Measurements from ENCODE around the gene TRABD2B. TPM values are rescaled to one million over a fixed set of nuclear protein-coding genes. Genes with fewer than 3 reads are reported as not detected.

Gene TRABD2B
- total RNA-seq, 1 experiment from 2014 or later: 10.3 TPM

- TF ChIP-seq AR (CRISPR knock-in tag; IDR thresholded peaks at IDR 0.05): no peak
- no peak for TF ChIP-seq ZNF396 (CRISPR knock-in tag; IDR thresholded peaks at IDR 0.05; ENCODE audit: borderline replicate concordance)
- TF ChIP-seq ZMAT4 (CRISPR knock-in tag; IDR thresholded peaks at IDR 0.05): no peak
These were observed 218.9 kb downstream of the TRABD2B start (continued) for GRCh38 chr1:47778280-47778679.

- H3K4me1 Mint-ChIP-seq: peaks cover 16% of the 10 kb centered on the region
- H3K36me3 Mint-ChIP-seq: peaks cover 5% of the 10 kb centered on the region; the same call in 1 of the 2 replicates
- ATAC-seq: no peak
- no peaks in the 10 kb centered on the region for H3K27me3 Mint-ChIP-seq (ENCODE audit: low read depth)
- no peak overlapping the region for H3K27ac Mint-ChIP-seq
- POLR2A ChIA-PET: no interaction called here
- CTCF ChIA-PET: interaction anchor here (0.9 to 2.2 kb wide), 5 partner anchors 8 to 353 kb away, joined by 3 to 13 read pairs (median 9); no protein-coding TSS in a partner anchor
- TF ChIP-seq ATF1 (CRISPR knock-in tag; IDR thresholded peaks at IDR 0.05): no peak
- no peaks in the 10 kb centered on the region for H3K9me3 Mint-ChIP-seq
- no peak for DNase-seq (ENCODE audit: low spot score)
- no peak overlapping the region for H3K4me3 Mint-ChIP-seq
These were observed 219.9 kb downstream of the TRABD2B start for GRCh38 chr1:47777322-47777721.

GRCh38 chr1:47776667-47777131, 220.5 kb downstream of the TRABD2B start:
- peaks cover 16% of the 10 kb centered on the region for H3K4me1 Mint-ChIP-seq
- H3K9me3 Mint-ChIP-seq: no peaks in the 10 kb centered on the region
- H3K27me3 Mint-ChIP-seq (ENCODE audit: low read depth): no peaks in the 10 kb centered on the region; the same call in 1 of the 2 replicates
- no peak overlapping the region for H3K4me3 Mint-ChIP-seq
- peak; percentile 50 for ATAC-seq
- POLR2A ChIA-PET: no interaction called here
- peaks cover 5% of the 10 kb centered on the region; the same call in 1 of the 2 replicates for H3K36me3 Mint-ChIP-seq
- DNase-seq (ENCODE audit: low spot score): no peak
- TF ChIP-seq ESRRA (CRISPR knock-in tag; IDR thresholded peaks at IDR 0.05; ENCODE audit: borderline replicate concordance) (no peak), JAZF1 (CRISPR knock-in tag; IDR thresholded peaks at IDR 0.05) (no peak), ZSCAN18 (CRISPR knock-in tag; IDR thresholded peaks at IDR 0.05) (no peak), FOXK1 (CRISPR knock-in tag; IDR thresholded peaks at IDR 0.05) (no peak), GABPB1 (CRISPR knock-in tag; IDR thresholded peaks at IDR 0.05) (no peak), ZNF121 (CRISPR knock-in tag; IDR thresholded peaks at IDR 0.05) (no peak), PREB (CRISPR knock-in tag; IDR thresholded peaks at IDR 0.05; ENCODE audit: borderline replicate concordance) (no peak), MYBL2 (CRISPR knock-in tag; IDR thresholded peaks at IDR 0.05) (no peak), JUN (CRISPR knock-in tag; IDR thresholded peaks at IDR 0.05) (no peak), ZNF317 (CRISPR knock-in tag; IDR thresholded peaks at IDR 0.05; ENCODE audit: borderline replicate concordance, low read depth) (no peak), RELA (CRISPR knock-in tag; IDR thresholded peaks at IDR 0.05; ENCODE audit: borderline replicate concordance) (no peak), AR (CRISPR knock-in tag; IDR thresholded peaks at IDR 0.05) (no peak), ETV6 (CRISPR knock-in tag; IDR thresholded peaks at IDR 0.05) (no peak), TCF7 (CRISPR knock-in tag; IDR thresholded peaks at IDR 0.05; ENCODE audit: low read depth) (no peak), ZNF416 (CRISPR knock-in tag; IDR thresholded peaks at IDR 0.05) (no peak), MXD4 (CRISPR knock-in tag; IDR thresholded peaks at IDR 0.05; ENCODE audit: borderline replicate concordance) (no peak), TEAD4 (CRISPR knock-in tag; IDR thresholded peaks at IDR 0.05) (no peak), IRF2 (CRISPR knock-in tag; IDR thresholded peaks at IDR 0.05; ENCODE audit: borderline replicate concordance, low read depth) (no peak), NFYB (CRISPR knock-in tag; conservative IDR thresholded peaks at IDR 0.05; ENCODE audit: low read depth) (no peak), ZNF219 (CRISPR knock-in tag; IDR thresholded peaks at IDR 0.05; ENCODE audit: borderline replicate concordance) (no peak)
- CTCF ChIA-PET: interaction anchor here (0.8 to 2.2 kb wide), 9 partner anchors 9 to 796 kb away, joined by 3 to 13 read pairs (median 4); no protein-coding TSS in a partner anchor
- H3K27ac Mint-ChIP-seq: no peak overlapping the region

All from WTC11 (cell line).